Fibroblast of lung (primary cell): ENCODE measurements around the gene MVB12A. TPM values are rescaled to one million over a fixed set of nuclear protein-coding genes. Genes with fewer than 3 reads are reported as not detected.

ENCODE experiments used
- DNase-seq, 2 donors: peaks; one replicate each; pipeline versions ENCODE4 v3.0.0 to v3.0.0-alpha.2; 2010; ENCODE audit warnings: low read depth in 2 of 2
- H2AFZ ChIP-seq: 2 replicates; pipeline ENCODE4 v1.5.1; 2012; ENCODE audit warnings: low read length, control low read depth, inconsistent platforms
- H3K27ac ChIP-seq: 2 replicates; pipeline ENCODE4 v1.5.1; 2011; ENCODE audit warnings: low read length, control low read depth; ENCODE audit not compliant: insufficient read depth
- H3K27me3 ChIP-seq: 2 replicates; pipeline ENCODE4 v1.5.1; 2011; ENCODE audit warnings: mild to moderate bottlenecking, low read length; ENCODE audit not compliant: control insufficient read depth, insufficient read depth
- H3K36me3 ChIP-seq: 2 replicates; pipeline ENCODE4 v1.5.1; 2011; ENCODE audit warnings: low read length; ENCODE audit not compliant: control insufficient read depth, insufficient read depth
- H3K4me1 ChIP-seq: 2 replicates; pipeline ENCODE4 v1.5.1; 2011; ENCODE audit warnings: low read length; ENCODE audit not compliant: control insufficient read depth, insufficient read depth; ENCODE audit errors: extremely low read depth
- H3K4me2 ChIP-seq: 2 replicates; pipeline ENCODE4 v1.5.1; 2011; ENCODE audit warnings: low read length, control low read depth; ENCODE audit not compliant: insufficient read depth; ENCODE audit errors: extremely low read depth
- H3K4me3 ChIP-seq, 4 experiments: fragments of 200-600 bp in 1 of 4; sonication (generic) in 1 of 4; replicated peaks in 1 of 4; 2 replicates each; pipeline ENCODE4 v1.5.1; 2011 to 2016; ENCODE audit warnings: low read length in 4 of 4, low read depth in 3 of 4, mild to moderate bottlenecking in 3 of 4, control low read depth in 2 of 4, inconsistent platforms in 1 of 4, mixed read lengths in 1 of 4; ENCODE audit not compliant: insufficient read depth in 1 of 4; ENCODE audit errors: control extremely low read depth in 1 of 4
- H3K79me2 ChIP-seq: 2 replicates; pipeline ENCODE4 v1.5.1; 2012; ENCODE audit warnings: mild to moderate bottlenecking, low read length, inconsistent platforms; ENCODE audit not compliant: control insufficient read depth, insufficient read depth
- H3K9ac ChIP-seq: 2 replicates; pipeline ENCODE4 v1.5.1; 2011; ENCODE audit warnings: mild to moderate bottlenecking, low read length, control low read depth; ENCODE audit not compliant: insufficient read depth
- H3K9me3 ChIP-seq: 2 replicates; pipeline ENCODE4 v1.5.1; 2012; ENCODE audit warnings: low read depth, low read length; ENCODE audit not compliant: control insufficient read depth, insufficient read depth
- H4K20me1 ChIP-seq: 2 replicates; pipeline ENCODE4 v1.5.1; 2011; ENCODE audit warnings: low read length; ENCODE audit not compliant: control insufficient read depth, insufficient read depth; ENCODE audit errors: extremely low read depth
- CTCF ChIP-seq, 2 donors: IDR thresholded peaks in 1 of 2; conservative IDR thresholded peaks in 1 of 2; 1 replicate in 1 of 2; 2 replicates in 1 of 2; pipeline ENCODE4 v1.5.1; 2011 to 2012; ENCODE audit warnings: low read length in 2 of 2, control low read depth in 1 of 2, inconsistent platforms in 1 of 2, low read depth in 1 of 2, mild to moderate bottlenecking in 1 of 2
- EZH2 ChIP-seq: IDR thresholded peaks from 2 replicates; pipeline ENCODE4 v1.5.1; 2012; ENCODE audit warnings: low read length, control low read depth, mild to moderate bottlenecking; ENCODE audit errors: missing control alignments
- polyA plus RNA-seq, 2 donors: library from polyadenylated mRNA; depleted of rRNA in 1 of 2; stranded (reverse) in 1 of 2; unstranded in 1 of 2; fragments of >200 nt; gene quantifications; 2 replicates each; pipeline ENCODE4 v1.2.1, GENCODE V29; 2011 to 2012; ENCODE audit warnings: missing spikeins in 1 of 2
- total RNA-seq: library from RNA; depleted of rRNA; stranded (reverse); fragments of >200 nt; gene quantifications from 2 replicates; pipeline ENCODE4 v1.2.1, GENCODE V29; 2014

Gene MVB12A
- total and polyA plus RNA-seq, 2 donors (not counting 1 experiment from before 2014, with no cell fraction given): 24.8 to 34.7 TPM

GRCh38 chr19:17423429-17424208 lies 3.8 kb downstream of the MVB12A start:
- Histone ChIP-seq H3K4me2 (no peak overlapping the region), H3K27me3 (no peaks in the 10 kb centered on the region), H3K36me3 (peaks cover 1% of the 10 kb centered on the region), H3K9ac (no peak overlapping the region), H3K79me2 (no peaks in the 10 kb centered on the region), H3K4me1 (no peaks in the 10 kb centered on the region), H3K4me3 (no peak overlapping the region), H3K9me3 (no peaks in the 10 kb centered on the region), H4K20me1 (no peaks in the 10 kb centered on the region), H3K27ac (no peak overlapping the region), H2AFZ (no peak overlapping the region)
- TF ChIP-seq CTCF (conservative IDR thresholded peaks at IDR 0.05 in 1 of 2, IDR thresholded peaks at IDR 0.05 in 1 of 2; ENCODE audit: low read depth in 1 of 2, low read length in 2 of 2) (no peak), EZH2 (no peak)
- no peak for DNase-seq

- DNase-seq: peak in 1 of 2 donors; percentile 36
- H3K9ac ChIP-seq: no peak overlapping the region
- no peaks in the 10 kb centered on the region for H3K4me1 ChIP-seq
- TF ChIP-seq CTCF (conservative IDR thresholded peaks at IDR 0.05 in 1 of 2, IDR thresholded peaks at IDR 0.05 in 1 of 2; ENCODE audit: low read depth in 1 of 2, low read length in 2 of 2): peak; percentile 24 to 52
- TF ChIP-seq EZH2: no peak
- H3K27me3 ChIP-seq: no peaks in the 10 kb centered on the region
- no peaks in the 10 kb centered on the region for H4K20me1 ChIP-seq
- no peak overlapping the region for H3K4me2 ChIP-seq
- H3K36me3 ChIP-seq: peaks cover 1% of the 10 kb centered on the region
- no peaks in the 10 kb centered on the region for H3K9me3 ChIP-seq
- no peak overlapping the region for H3K27ac ChIP-seq
- H3K79me2 ChIP-seq: no peaks in the 10 kb centered on the region
- H2AFZ ChIP-seq: no peak overlapping the region
- H3K4me3 ChIP-seq: no peak overlapping the region
Observed at GRCh38 chr19:17424743-17425365, 5.0 kb downstream of the MVB12A start.

- no peak overlapping the region for H3K9ac ChIP-seq
- H4K20me1 ChIP-seq: no peaks in the 10 kb centered on the region
- no peak overlapping the region for H3K27ac ChIP-seq
- H3K79me2 ChIP-seq: no peaks in the 10 kb centered on the region
- no peaks in the 10 kb centered on the region for H3K27me3 ChIP-seq
- H3K4me1 ChIP-seq: no peaks in the 10 kb centered on the region
- no peaks in the 10 kb centered on the region for H3K36me3 ChIP-seq
- TF ChIP-seq EZH2: no peak
- no peak for TF ChIP-seq CTCF (conservative IDR thresholded peaks at IDR 0.05 in 1 of 2, IDR thresholded peaks at IDR 0.05 in 1 of 2; ENCODE audit: low read depth in 1 of 2, low read length in 2 of 2)
- no peaks in the 10 kb centered on the region for H3K9me3 ChIP-seq
- H3K4me2 ChIP-seq: no peak overlapping the region
- DNase-seq: no peak
- no peak overlapping the region for H3K4me3 ChIP-seq
- H2AFZ ChIP-seq: no peak overlapping the region
Observed at GRCh38 chr19:17429641-17430113, 9.8 kb downstream of the MVB12A start.
